NCI-H510A (cell line): ENCODE data around the gene SH3BP1.
A peak's percentile ranks its signal among the peaks of the same experiment; 100 is the strongest.
"Not testable (repeated sequence)": the region's sequence is repeated elsewhere in the genome, so short reads cannot be mapped to it uniquely, and the experiment has no call there.

Experiments used
- DNase-seq: peaks from one replicate; lab custom pipeline; 2025; lab: John Stamatoyannopoulos, UW

The SH3BP1 gene

GRCh38 chr22:37679670-37680069 is 40.2 kb downstream of the SH3BP1 start:
- no peak for DNase-seq

DNA sequence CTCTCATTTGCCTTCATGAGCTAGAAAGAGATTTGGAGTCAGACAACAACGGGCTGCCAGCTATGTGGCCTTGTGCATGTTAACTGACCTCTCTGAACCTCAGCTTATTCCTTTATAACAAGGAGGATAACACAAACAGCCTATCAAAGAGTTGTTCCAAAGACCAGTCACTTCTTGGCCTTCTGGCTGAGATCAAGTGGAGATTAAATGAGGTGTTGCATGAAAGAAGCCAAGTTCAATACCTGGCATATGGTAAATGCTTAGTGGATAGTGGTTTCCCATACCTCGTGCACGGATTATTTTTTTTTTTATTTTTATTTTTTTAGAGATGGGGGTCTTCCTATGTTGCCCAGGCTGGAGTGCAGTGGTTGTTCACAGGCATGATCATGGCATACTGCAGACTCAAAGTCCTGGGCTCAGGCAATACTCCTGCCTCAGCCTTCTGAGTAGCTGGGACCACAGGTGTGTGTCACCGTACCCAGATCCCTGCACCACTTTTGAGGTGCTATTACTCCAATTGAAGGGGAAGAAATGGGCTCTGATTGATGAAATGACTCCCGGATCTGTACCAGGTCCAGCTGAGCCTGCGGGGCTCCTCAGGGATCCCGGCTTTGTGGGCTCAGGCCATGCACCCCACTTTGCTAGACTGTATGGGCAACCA is 40.9 kb downstream of the SH3BP1 start:
- DNase-seq, result no peak

DNA sequence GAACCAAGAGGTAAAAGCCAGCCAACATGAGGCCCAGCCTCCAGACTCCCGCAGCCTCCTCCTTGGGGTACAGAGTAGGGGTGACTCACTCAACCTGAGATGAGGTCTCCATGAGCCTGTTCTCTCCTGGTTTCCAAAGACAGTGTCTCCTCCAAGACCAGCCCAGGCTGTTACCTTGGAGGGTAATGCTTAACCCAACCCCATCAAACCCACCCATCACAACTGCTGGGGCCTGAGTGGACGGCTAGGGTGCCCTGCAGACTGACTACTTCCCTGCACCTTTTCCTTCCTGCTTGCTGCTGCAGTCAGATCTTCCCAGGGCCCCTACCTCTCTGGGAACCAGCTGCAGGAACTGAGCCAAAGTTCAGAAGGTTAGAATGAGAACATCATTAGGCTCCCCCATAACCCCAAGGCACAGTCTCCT is 41.5 kb downstream of the SH3BP1 start:
- DNase-seq, result no peak

- peak; percentile 14 for DNase-seq
These were observed 42.1 kb downstream of the SH3BP1 start for GRCh38 chr22:37681556-37682049.

- no peak for DNase-seq
These were observed 45.5 kb downstream of the SH3BP1 start for GRCh38 chr22:37684803-37685615.

DNA sequence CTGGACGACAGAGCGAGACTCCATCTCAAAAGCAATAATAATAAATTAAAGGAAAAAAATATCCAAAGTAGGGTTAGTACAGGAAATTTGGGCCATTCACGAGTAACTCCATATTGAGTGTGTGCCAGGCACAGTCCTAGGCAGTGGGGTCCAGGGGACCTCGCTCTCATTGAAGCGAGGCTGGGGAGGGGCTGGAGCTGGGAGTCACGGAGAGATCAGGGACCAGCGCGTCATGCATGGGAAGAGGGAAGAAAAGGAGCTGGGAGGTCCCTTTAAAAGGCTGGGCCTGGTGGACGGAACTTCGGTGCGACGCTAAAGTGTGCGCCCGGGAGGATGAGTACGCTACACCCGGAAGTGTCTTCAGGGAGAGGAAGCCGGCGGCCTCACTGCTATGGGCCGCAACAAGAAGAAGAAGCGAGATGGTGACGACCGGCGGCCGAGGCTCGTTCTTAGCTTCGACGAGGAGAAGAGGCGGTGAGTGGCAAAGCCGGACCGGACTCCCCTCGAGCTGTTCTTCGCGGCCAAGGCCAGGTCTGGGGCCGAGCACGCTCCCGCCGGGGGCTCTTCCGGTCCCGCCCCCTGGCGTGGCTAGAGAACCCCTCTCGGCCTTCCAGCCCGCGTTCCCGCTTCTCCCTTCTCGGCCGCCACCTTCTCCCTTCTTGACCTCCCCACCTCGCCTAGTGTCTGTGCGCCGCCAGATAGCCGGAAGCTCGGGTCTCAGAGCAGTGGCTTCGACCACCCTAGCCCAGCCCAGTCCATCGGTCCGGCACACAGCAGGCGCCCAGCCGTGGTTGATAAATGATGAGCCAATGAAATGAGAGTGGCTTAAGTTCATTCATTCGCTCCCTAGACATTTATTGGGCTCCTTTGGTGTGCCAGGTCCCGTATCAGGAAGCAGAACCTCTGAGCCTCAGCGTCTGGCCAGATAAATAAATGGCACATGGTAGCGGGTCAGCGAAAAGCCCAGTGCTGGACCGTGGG is 46.8 kb downstream of the SH3BP1 start, which contains the start of gene NOL12:
NOL12 (plus strand) TSS at position 342 of the 981 bp plus-strand sequence; CDS start at position 392, 50 bp downstream.
- peak; percentile 65 for DNase-seq

GRCh38 chr22:37690407-37690806 is 50.9 kb downstream of the SH3BP1 start:
- DNase-seq, result no peak

DNA sequence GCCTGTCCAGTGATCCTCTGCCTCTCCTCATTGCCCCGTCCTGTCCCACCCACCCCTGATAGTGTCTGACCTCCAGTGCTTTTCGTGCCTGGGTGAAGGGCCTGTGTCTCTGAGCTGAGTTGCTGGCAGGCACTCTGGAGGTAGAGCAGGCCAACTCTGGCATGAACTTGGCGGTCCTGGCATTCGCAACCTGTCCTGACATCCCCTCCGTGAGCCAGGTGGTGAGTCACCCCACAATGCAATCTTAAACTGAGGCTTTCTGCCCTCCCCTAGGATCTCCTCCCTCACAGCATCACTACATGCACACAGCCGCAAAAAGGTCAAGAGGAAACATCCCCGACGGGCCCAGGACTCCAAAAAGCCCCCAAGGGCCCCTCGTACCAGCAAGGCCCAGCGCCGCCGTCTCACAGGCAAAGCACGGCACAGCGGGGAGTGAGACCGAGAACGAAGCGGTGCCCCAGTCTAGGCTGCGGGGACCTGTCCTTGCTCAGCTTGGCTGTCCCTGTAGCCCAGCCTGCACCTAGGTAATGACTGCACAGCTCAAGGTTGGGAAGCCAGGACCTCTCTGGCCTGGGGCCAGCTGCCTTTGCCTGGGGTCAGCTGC is 51.5 kb downstream of the SH3BP1 start:
- no peak for DNase-seq

- DNase-seq, result no peak
These were observed 53.3 kb downstream of the SH3BP1 start for GRCh38 chr22:37692627-37693285.

- DNase-seq, result not testable (repeated sequence)
These were observed 54.7 kb downstream of the SH3BP1 start for GRCh38 chr22:37694131-37694530.

GRCh38 chr22:37696260-37696656 is 56.8 kb downstream of the SH3BP1 start:
- not testable (repeated sequence) for DNase-seq

DNA sequence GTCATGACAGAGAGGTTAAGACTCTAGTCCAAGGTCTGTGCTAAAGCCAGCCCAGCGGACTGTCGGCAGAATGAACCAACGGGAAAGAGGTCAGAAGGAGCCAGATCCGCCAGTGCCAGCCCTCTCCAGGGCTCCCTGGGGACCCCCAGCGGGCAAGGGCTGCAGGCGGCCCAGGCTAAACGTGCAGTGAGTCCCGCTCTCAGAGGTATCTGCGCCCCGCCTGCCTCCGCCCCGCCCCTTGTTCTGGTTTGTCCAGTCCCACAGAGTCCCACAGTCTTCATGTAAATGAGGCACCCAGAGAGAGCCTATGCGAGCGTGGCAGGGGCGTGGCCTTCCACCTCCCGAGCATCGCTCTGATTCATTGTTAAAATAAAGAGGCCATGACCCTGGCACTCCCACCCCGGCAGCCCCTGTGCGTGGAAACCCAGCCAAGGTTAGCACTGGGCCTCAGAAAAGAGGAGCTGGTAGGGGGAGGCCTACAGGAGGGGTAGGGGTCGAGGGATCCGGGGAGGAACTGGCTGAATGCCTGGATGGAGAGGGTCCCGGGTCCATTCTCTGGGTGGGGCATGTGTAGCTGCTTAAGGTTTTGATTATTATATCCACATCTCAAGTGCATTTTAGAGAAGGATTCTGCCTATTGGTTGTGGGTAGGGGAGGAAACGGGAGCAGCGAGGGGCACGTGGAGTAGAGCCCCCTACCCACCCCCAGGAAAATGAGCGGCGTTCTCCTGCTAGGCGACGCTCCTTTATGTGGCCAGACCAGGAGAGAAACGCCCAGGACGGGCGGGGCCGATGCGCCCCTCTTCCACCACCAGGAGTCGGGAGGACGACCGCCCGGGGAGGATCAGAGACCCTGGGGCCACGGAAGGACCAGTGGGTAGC is 57.4 kb downstream of the SH3BP1 start, which contains the start of gene TRIOBP:
TRIOBP (plus strand) TSS at position 392 of the 881 bp plus-strand sequence. CDS start 4,318 bp downstream, outside the sequence.
- DNase-seq, result peak; percentile 92

DNA sequence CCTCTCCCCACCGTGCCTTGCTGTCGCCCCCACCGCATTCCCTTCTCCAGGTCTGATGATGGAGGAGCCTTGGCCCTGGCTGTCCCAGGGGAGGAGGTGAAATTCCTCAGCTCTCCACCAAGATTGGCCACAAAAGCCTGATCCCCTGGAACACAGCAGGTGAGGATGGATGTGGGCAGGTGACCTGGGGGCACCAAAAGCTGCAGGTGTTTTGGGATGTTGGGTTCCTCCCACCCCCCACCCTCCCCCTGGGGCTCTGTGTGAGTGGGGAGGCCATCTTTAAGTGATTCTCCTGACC is 58.0 kb downstream of the SH3BP1 start:
- no peak for DNase-seq

DNA sequence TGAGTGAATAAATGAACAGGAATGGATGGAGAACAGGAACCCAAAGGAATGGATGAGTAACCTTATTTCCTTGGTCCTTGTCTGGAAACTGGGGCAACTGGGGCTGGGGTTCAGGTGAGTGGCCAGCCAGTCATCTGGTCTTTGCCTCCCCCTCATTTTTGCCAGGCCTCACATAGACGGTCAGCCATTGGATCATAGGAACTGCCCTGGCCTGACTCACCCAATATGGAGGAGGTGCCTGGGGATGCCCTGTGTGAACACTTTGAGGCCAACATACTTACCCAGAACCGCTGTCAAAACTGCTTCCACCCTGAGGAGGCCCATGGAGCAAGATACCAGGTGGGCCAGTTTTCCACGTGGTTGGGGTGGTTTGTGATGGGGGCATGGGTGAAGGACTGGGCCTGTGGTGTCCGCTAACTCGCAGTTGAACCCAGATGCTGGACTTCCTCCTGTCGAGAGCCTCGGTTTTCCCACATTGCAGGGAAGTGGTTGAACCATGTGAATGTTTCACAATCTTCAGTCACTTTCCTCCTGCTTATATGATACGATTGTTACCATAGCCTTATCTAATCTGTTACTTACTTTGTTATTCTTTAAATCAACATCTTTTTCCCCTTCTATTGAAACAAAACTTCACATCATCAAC is 61.8 kb downstream of the SH3BP1 start:
- DNase-seq, result no peak

DNA sequence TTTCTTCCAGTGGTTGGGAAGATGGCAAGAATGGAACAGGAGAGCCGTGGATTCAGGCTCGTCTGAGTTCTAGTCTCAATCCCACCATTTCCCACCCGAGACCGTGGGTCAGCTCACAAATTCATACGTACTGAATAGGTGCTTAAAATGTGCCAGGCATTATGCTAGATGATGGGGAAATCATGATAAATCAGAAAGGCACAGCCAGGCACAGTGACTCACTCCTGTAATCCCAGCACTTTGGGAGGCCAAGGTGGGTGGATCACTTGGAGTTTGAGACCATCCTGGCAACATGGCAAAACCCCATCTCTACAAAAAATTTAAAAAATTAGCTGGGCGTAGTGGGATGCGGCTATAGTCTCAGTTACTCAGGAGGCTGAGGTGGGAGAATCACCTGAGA is 64.4 kb downstream of the SH3BP1 start:
- no peak for DNase-seq

- no peak for DNase-seq
These were observed 65.2 kb downstream of the SH3BP1 start for GRCh38 chr22:37704645-37705044.

DNA sequence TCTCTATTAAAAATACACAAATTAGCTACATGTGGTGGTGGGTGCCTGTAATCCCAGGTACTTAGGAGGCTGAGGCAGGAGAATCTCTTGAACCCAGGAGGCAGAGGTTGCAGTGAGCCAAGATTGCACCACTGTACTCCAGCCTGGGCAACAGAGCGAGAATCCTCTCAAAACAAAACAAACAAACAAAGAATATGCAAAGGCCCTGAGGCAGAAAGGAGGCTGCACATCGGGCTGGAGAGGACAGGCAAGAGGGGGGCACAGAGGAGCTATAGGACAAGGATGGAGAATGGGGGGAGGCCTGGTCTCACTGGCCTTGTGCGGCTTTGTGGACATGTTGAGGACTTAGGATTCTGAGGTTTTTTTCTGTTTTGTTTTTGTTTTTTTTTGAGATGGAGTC is 65.7 kb downstream of the SH3BP1 start:
- DNase-seq, result no peak
